Stimulated activated CD4-positive, alpha-beta T cell treated with anti-CD3 and anti-CD28 coated beads, TNF-alpha, amount 100 ng/mL, for 48 hours (primary cell): ENCODE results near the gene GPR34.
"Not testable (repeated sequence)": the region's sequence is repeated elsewhere in the genome, so short reads cannot be mapped to it uniquely, and the experiment has no call there.

ENCODE experiments used
- DNase-seq, 3 donors: peaks; one replicate each; pipeline ENCODE4 v3.0.0-alpha.2; 2020; ENCODE audit warnings: low read depth in 3 of 3

The GPR34 gene

DNA sequence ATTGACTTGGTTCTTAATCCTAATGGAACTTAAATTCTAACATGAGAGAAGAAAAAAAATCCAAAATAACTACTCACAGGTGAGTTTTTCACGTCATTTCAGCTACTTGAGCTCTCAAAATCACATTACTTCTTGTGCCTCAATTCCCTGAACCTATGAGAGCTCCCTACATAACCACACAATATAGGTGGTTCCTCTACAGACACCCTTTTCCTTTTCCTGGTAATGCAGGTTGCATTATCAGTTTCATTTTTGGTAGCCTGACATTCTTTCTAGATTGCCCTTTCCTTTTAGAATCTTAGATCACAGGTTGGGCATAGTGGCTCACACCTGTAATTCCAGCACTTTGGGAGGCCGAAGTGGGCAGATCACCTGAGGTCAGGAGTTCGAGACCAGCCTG is 4.3 kb downstream of the GPR34 start:
- no peak for DNase-seq

- no peak for DNase-seq
Measured at GRCh38 chrX:41695426-41695825, 6.7 kb downstream of the GPR34 start.

DNA sequence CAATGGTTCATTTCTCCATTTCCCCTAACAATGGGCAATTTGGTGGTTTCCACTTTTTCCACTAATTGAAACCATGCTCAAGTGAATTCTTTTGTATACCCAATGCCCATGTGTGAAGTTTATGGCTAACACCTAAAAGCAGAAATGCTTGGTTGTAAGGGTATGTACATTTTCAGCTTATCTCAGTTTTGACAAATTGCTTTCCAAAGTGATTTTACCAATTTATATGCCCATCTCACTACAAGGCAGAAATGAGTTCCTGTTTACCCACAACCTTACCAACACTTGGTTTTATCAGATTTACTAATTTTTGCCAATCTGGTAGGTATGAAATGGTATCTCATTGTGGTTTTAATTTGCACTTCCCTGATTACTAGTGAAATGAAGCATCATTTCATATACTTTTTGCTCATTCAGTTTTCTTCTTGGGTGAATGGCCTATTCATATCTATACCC is 14.8 kb downstream of the GPR34 start:
- DNase-seq, result no peak

DNA sequence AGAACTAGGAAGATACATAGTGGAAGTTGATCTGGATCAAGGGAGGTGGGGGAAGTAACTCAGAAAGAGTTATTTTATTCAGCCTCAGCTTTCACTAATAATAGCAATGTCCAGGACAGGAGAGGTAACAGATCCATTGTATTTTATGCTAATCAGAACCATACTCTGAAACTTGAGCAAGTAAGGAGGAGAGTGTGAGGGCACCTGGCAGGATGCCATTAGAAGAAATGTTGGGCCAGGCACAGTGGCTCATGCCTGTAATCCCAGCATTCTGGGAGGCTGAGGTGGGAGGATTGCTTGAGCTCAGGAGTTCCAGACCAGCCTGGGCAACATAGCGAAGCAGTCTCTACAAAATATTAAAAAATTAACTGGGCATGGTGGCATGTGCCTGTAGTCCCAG is 16.3 kb downstream of the GPR34 start:
- no peak for DNase-seq

DNA sequence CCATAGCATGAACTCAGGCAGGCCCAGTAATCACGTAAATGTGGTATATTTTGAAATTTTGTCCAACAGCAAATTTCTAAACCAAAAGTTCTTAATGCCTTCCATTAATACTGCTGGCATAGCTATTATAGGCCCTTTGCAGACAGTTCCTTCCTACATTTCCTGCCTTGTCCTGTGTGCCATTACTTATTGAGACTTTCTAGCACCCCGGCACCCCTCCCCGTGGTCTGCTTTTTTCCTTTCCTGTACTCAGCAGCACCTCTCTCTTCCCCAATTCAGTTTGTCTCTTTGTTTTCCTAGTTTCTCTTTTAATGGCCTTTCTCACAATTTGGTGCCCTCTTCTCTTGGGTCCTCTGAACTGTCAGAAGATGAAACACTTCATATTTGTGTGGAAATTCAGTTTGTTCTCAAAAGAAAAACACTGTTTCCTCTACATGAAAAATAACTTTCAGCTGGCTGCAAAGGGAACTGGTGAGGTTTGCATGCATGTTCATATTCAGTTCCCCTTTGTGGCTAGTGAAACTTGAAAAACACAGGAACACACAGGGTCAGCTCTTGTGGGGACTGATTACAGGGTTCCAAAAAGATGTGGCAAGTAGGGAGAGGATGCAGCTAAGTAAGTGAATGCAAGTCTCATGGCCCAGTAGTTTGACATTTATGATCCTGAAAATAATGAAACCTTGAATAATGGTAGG is 17.1 kb downstream of the GPR34 start:
- no peak for DNase-seq

DNA sequence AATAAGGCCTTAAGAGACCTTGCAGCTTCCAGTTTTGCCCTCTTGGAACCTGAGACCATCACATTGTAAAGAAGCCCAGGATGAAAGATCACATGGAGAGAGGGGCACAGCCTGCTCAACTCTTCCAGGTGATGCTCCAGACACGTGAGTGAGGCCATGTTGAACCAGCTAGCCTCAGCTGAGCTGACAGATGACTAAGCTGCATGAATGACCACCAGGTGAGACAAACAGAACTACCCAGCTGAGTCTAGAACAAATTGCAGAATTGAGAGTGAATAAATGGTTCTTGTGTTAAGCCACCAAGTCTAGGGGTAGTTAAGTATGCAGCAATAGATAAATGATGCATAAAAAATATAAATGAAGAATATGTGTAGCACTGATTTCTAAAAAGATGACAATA is 18.4 kb downstream of the GPR34 start:
- no peak for DNase-seq

- no peak for DNase-seq
Measured at GRCh38 chrX:41708486-41708885, 19.7 kb downstream of the GPR34 start.

- no peak for DNase-seq
Measured at GRCh38 chrX:41711021-41711667, 22.4 kb downstream of the GPR34 start.

- DNase-seq, result no peak
Measured at GRCh38 chrX:41716222-41716621, 27.4 kb downstream of the GPR34 start.

DNA sequence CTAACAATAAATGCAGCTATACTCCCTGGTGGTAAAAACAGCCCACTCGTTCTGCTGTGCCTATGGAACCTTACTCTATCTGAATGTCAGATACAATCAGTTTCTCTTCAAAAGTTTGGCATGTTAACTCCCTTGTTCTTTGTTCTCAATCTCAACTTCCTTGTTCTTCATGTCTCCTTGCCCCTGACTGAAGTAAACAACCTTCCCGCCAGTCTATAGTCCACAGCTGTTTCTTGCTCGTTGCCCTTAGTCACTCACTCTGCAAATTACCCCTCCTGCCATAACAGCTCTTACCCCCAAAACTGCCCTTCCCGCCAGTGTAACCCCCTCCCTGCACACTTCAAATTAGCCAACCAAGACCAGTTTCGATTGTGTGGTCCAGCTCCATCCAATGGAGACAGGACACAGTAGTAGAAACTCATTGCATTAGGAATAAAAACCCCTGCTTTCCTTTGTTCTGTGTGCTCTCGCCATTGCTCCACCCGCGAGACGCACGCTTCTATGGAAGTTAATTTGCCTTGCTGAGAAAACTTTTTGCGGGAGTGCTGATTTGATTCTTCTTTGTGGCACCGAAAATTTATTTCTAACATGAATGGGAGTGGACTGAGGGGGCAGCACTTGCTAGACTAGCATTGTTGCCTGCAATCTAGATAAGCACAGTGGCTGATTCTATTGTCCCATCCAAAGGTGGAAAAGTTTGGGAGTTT is 28.1 kb downstream of the GPR34 start:
- no peak for DNase-seq

DNA sequence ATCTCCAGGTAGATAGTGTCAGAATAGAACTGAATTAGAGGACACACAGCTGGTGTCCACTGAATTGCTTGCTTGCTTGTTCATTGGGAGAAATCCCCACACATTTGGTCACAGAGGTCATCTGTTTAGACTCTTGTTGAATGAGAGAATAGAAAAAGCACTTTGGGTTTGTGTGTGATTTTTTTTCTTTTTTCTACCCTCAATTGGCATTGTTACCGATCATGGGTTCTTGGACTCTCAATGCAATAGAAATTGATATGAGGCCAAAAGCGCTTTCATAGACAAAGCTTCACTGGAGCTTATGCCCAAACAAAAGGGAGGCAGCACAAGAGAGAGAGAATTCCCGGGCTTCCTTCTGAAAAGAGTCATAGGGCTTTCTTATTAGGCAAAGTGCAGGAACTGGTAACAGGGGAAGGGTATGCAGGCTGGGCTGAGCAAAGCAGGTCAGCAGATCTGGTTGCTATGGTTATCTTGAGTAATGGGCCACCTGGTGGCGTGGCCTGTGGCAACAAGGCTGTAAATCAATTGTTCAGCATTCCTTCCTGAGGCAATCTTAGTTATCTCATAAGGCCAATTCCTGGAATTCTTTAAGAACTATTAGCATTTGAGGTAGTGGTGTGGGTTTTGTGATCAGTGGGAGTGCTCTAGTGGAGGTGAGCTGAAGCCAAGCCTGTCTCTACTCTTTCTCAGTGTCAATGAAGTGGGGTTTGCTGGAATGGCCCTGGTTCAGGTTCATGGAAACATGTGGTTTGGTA is 29.9 kb downstream of the GPR34 start:
- no peak for DNase-seq

GRCh38 chrX:41719610-41720009 is 30.8 kb downstream of the GPR34 start:
- not testable (repeated sequence) for DNase-seq

DNA sequence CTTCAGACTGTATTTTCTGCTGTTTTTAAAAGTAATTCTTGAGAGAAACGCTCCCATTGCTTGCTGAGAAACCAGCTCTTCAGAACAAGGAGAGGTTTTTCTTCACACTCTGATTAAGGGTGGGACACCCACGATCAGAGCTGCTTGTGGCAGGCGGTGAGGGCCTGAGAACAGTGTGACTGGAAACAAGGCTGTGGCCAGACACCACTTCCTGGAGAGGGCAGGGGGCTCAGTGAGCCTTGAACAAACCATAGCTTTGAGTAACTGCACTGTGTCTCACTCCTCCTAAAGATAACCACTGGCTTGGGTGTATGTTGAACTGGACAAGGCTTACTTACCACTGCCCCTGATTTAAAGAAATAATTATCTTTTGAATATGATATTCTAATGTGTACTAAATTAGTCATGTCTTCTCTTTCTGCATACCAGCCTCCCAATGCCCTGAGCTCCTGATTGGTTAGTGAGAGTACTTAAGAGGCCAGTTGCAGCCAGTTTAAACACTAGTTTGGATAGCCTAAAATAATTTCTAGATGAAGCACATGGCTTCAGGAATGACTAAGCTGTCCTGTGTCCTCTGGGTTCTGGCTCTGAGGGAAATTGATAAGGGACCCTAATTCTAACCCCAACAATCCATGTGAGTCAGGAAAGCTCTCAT is 31.5 kb downstream of the GPR34 start:
- DNase-seq, result no peak

- no peak for DNase-seq
Measured at GRCh38 chrX:41721590-41721989, 32.8 kb downstream of the GPR34 start.

GRCh38 chrX:41722214-41722613 is 33.4 kb downstream of the GPR34 start:
- DNase-seq, result no peak

GRCh38 chrX:41722816-41723618 is 34.2 kb downstream of the GPR34 start:
- no peak for DNase-seq

- no peak for DNase-seq
Measured at GRCh38 chrX:41723826-41724225, 35.1 kb downstream of the GPR34 start, which contains the start of gene GPR82. TSS of gene GPR82 (plus strand) at chrX:41724181. CDS start at chrX:41727027, 2,846 bp downstream.

- no peak for DNase-seq
Measured at GRCh38 chrX:41728125-41728524, 39.4 kb downstream of the GPR34 start.

GRCh38 chrX:41730081-41730480 is 41.3 kb downstream of the GPR34 start:
- no peak for DNase-seq

DNA sequence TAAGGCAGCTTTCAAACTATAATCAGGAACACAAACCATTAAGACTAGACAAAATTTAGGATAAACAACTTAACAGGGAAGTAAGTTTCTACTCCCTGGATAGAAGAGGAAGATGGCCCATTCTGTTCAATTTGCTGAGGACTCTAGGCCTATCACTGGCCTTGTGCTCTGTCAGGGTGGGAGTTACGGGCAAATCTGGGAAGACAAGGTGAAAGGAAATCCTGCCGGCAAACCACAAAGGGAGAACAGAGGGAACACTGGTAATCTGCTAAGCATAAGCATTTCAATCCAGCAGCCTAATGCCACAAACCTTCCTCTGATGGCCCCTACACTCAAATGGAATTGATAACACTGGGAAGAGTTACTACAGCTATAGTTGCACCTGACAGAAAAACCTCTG is 43.5 kb downstream of the GPR34 start:
- no peak for DNase-seq

DNA sequence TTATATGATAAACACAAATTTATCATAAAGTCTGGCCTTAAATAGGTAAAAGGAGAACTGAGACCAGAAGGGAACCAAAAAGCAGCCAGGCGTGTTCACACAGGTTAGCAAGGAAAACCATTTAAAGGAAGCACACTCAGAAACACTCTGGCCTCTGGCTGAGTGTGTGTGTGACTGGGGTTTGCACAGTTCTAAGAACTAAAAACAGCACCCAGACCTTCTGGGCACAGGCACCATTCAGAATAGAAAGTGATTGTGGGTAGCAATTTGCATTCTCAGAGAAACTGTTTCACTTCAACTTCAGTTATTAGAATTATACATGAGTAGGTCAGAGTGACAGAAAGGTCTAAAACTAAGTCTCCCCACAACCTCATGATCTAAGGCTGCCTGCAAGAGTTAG is 45.2 kb downstream of the GPR34 start:
- DNase-seq, result no peak
